Measurements from ENCODE around the gene DACT2.

- TF ChIP-seq POLR2A (IDR thresholded peaks at IDR 0.05; ENCODE audit: low read depth, low read length) (no peak), POLR2AphosphoS5 (IDR thresholded peaks at IDR 0.05; ENCODE audit: low read depth, low read length) (no peak), TAF1 (IDR thresholded peaks at IDR 0.05; ENCODE audit: low read depth, low read length) (no peak), PAX5 (IDR thresholded peaks at IDR 0.05; ENCODE audit: insufficient read depth, low read length, severe bottlenecking) (no peak), SPI1 (IDR thresholded peaks at IDR 0.05; ENCODE audit: low read depth, low read length) (no peak), POU2F2 (IDR thresholded peaks at IDR 0.05; ENCODE audit: low read depth, low read length) (no peak)
Measured at GRCh38 chr6:168290095-168290494, 29.5 kb downstream of the DACT2 start.

Data from GM12891 (cell line).